ENCODE measurements around the gene ZNF792.

DNA sequence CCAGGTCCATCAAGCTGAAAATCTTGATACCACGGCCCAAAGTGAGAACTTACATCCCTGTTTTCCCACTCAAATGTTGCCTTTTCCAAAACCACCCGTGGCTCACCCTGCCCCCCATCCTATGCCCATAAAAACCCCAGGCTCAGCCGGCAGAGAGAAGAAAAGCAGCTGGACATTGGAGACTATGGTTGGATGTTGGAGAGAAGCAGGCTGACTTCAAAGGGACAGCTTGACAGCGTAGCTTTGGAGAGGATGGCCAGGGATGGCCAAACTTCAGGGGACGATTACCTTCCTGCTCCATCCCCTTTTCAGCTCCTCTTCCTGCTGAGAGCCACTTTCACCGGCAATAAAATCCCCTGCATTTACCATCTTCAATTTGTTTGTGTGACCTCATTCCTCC lies 3.5 kb upstream of the ZNF792 start:
- TF ChIP-seq POLR2AphosphoS5 (IDR thresholded peaks at IDR 0.05) (no peak), CTCF (IDR thresholded peaks at IDR 0.05) (no peak)
